GM23338 (cell line): ENCODE data around the gene HMGN5. TPM values are rescaled to one million over a fixed set of nuclear protein-coding genes. Genes with fewer than 3 reads are reported as not detected.

Experiments used
- ATAC-seq: fragments of 200-7000 bp; cut with Tn5 transposase; 3 replicates; pipeline ENCODE4 v1.9.1; 2020
- DNase-seq: peaks from one replicate; pipeline ENCODE4 v3.0.0-alpha.2; 2015; ENCODE audit warnings: low spot score
- H2AFZ ChIP-seq: fragments of 200-600 bp; sonication (generic); 2 replicates; pipeline ENCODE4 v1.8.0; 2016; ENCODE audit warnings: antibody characterized with exemption, mild to moderate bottlenecking, moderate library complexity
- H3F3A ChIP-seq: fragments of 200-600 bp; sonication (generic); replicated peaks from 2 replicates; pipeline ENCODE4 v1.8.0; 2017; ENCODE audit warnings: antibody characterized with exemption, mixed run types, low read depth
- H3K27ac ChIP-seq: fragments of 200-600 bp; sonication (generic); 2 replicates; pipeline ENCODE4 v1.6.1; 2016; ENCODE audit warnings: low read depth
- H3K27me3 ChIP-seq: fragments of 200-600 bp; sonication (generic); 2 replicates; pipeline ENCODE4 v1.8.0; 2016; ENCODE audit warnings: mild to moderate bottlenecking, mixed run types, moderate library complexity; ENCODE audit not compliant: insufficient read depth
- H3K36me3 ChIP-seq: fragments of 200-600 bp; sonication (generic); 2 replicates; pipeline ENCODE4 v1.8.0; 2016; ENCODE audit warnings: mild to moderate bottlenecking; ENCODE audit not compliant: insufficient read depth
- H3K4me1 ChIP-seq: fragments of 200-600 bp; sonication (generic); 2 replicates; pipeline ENCODE4 v1.8.0; 2016; ENCODE audit warnings: mild to moderate bottlenecking, moderate library complexity; ENCODE audit not compliant: insufficient read depth
- H3K4me2 ChIP-seq: fragments of 200-600 bp; sonication (generic); 2 replicates; pipeline ENCODE4 v1.7.1; 2017; ENCODE audit warnings: mixed run types
- H3K4me3 ChIP-seq: fragments of 200-600 bp; sonication (generic); 2 replicates; pipeline ENCODE4 v1.6.1; 2016; ENCODE audit warnings: mixed run types
- H3K79me2 ChIP-seq: fragments of 200-600 bp; sonication (generic); replicated peaks from 2 replicates; pipeline ENCODE4 v1.8.0; 2017; ENCODE audit warnings: mild to moderate bottlenecking; ENCODE audit not compliant: insufficient read depth
- H3K9me2 ChIP-seq: fragments of 200-600 bp; sonication (generic); 2 replicates; pipeline ENCODE4 v1.8.0; 2017; ENCODE audit not compliant: insufficient read depth
- H4K20me1 ChIP-seq: fragments of 200-600 bp; sonication (generic); replicated peaks from 2 replicates; pipeline ENCODE4 v1.8.0; 2017; ENCODE audit warnings: mild to moderate bottlenecking; ENCODE audit not compliant: insufficient read depth
- H3K27ac Mint-ChIP-seq: 2 replicates; pipeline ENCODE4 v1.8.0; 2020; ENCODE audit warnings: inconsistent platforms, mild to moderate bottlenecking, moderate library complexity, mixed read lengths
- H3K27me3 Mint-ChIP-seq: 3 replicates; pipeline ENCODE4 v1.8.0; 2022; ENCODE audit warnings: low read depth, mild to moderate bottlenecking, moderate library complexity, mixed read lengths, inconsistent platforms; ENCODE audit not compliant: insufficient read depth, poor library complexity
- H3K36me3 Mint-ChIP-seq: 3 replicates; pipeline ENCODE4 v1.8.0; 2021; ENCODE audit warnings: low read depth, mild to moderate bottlenecking, inconsistent platforms, moderate library complexity, mixed read lengths
- H3K4me1 Mint-ChIP-seq: 3 replicates; pipeline ENCODE4 v1.8.0; 2020; ENCODE audit warnings: mild to moderate bottlenecking, inconsistent platforms, mixed read lengths
- H3K4me3 Mint-ChIP-seq: 3 replicates; pipeline ENCODE4 v1.8.0; 2021; ENCODE audit warnings: moderate library complexity, mild to moderate bottlenecking, inconsistent platforms, mixed read lengths
- H3K9me3 Mint-ChIP-seq: 3 replicates; pipeline ENCODE4 v1.8.0; 2020; ENCODE audit warnings: moderate library complexity, mild to moderate bottlenecking, inconsistent platforms, mixed read lengths
- JUNB ChIP-seq: IDR thresholded peaks from one replicate; pipeline ENCODE4 v1.6.1; 2016; ENCODE audit warnings: antibody characterized with exemption; ENCODE audit not compliant: unreplicated experiment
- NANOG ChIP-seq: IDR thresholded peaks from 2 replicates; pipeline ENCODE4 v1.6.1; 2016; ENCODE audit warnings: antibody characterized with exemption, borderline replicate concordance
- POLR2AphosphoS5 ChIP-seq: IDR thresholded peaks from 2 replicates; pipeline ENCODE4 v1.6.1; 2016; ENCODE audit warnings: antibody characterized with exemption, low read depth
- long read RNA-seq: library from polyadenylated mRNA; unstranded; transcript quantifications from one replicate; pipeline ENCODE4 v2.0.0, GENCODE V29; 2020; ENCODE audit not compliant: unreplicated experiment
- polyA plus RNA-seq: library from polyadenylated mRNA; unstranded; fragments of >200 nt; fragmentation: Nextera tagmentation; extraction: Ambion mirVana; gene quantifications from 2 replicates; pipeline ENCODE4 v1.2.1, GENCODE V29; 2016
- total RNA-seq: library from RNA; depleted of rRNA; stranded (reverse); fragments of >200 nt; shearing (Covaris generic); gene quantifications from 2 replicates; pipeline ENCODE4 v1.2.3, GENCODE V29; 2014; rRNA removed
- TF ChIP-seq, protein P1 (sequence below): IDR thresholded peaks from 2 replicates; pipeline ENCODE4 v1.6.1; 2016; ENCODE audit warnings: antibody characterized with exemption
- TF ChIP-seq, protein P2 (sequence below), 2 experiments: fragments of 200-600 bp in 1 of 2; sonication (generic) in 1 of 2; conservative IDR thresholded peaks; 2 replicates each; pipeline versions ENCODE4 v1.5.1 to v1.6.1; 2016 to 2017; ENCODE audit warnings: antibody characterized with exemption in 2 of 2, low read depth in 2 of 2, mild to moderate bottlenecking in 2 of 2, moderate library complexity in 1 of 2
- TF ChIP-seq, protein P3 (sequence below): fragments of 250-450 bp; sonication (Bioruptor Pico); IDR thresholded peaks from 2 replicates; pipeline ENCODE4 v1.5.0; 2020; ENCODE audit warnings: mild to moderate bottlenecking, moderate library complexity

The HMGN5 gene, protein sequence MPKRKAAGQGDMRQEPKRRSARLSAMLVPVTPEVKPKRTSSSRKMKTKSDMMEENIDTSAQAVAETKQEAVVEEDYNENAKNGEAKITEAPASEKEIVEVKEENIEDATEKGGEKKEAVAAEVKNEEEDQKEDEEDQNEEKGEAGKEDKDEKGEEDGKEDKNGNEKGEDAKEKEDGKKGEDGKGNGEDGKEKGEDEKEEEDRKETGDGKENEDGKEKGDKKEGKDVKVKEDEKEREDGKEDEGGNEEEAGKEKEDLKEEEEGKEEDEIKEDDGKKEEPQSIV
- total RNA-seq = 1.6 and 5.2 TPM in 2 replicates
- 144 and 155 TPM in 2 replicates for polyA plus RNA-seq
- long read RNA-seq, transcript HMGN5-203 (6 exons, 578 nt) = major isoform, 13 of 23 reads
- long read RNA-seq, partial matches to known transcripts = 5 of 23 reads
- long read RNA-seq, other reads (novel, unspliced or antisense) = 1 of 23 reads

DNA sequence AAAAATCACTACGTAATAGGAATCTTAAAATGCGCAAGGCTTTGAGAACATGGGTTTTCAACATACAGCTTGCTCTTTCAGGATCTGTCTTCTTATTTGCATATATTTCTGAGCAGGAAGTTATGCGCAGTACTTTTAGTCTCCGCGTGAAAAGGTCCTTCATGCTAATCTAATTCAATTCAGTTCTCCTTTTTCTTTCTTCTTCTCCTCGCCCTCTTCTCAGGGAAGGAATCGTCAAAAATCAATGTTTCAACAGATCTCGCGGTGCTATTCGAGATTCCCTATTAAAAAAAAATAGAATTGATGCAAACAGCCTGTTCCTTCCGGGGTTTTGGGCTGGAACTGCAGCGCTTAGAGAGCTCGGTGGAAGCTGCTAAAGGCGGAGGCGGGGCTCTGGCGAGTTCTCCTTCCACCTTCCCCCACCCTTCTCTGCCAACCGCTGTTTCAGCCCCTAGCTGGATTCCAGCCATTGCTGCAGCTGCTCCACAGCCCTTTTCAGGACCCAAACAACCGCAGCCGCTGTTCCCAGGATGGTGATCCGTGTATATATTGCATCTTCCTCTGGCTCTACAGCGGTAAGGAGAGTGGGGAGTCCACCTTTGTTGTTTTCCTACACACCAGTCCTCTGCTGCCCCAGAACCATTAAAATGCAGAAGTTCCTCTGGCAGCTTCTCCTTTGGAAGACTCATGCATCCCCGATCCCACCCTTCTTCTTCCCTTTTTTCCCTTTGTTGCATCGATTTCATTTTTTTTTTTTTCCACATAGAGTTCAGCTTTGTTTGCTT is at the start of gene HMGN5, which contains the start of gene SH3BGRL:
Gene HMGN5 (minus strand): TSS at position 243 of the 785 bp plus-strand sequence. CDS start 80,364 bp downstream, outside the sequence.
Gene SH3BGRL (plus strand): TSS at position 432 of the 785 bp plus-strand sequence. CDS start 99 bp downstream, at position 531.
- Mint-ChIP-seq H3K4me1 (peaks cover 12% of the 10 kb centered on the region; the same call in 2 of the 3 replicates), H3K4me3 (peak within 1 kb of the TSS; percentile 97), H3K36me3 (peaks cover 5% of the 10 kb centered on the region), H3K27me3 (no peaks in the 10 kb centered on the region), H3K27ac (peak within 1 kb of the TSS; percentile 97), H3K9me3 (no peaks in the 10 kb centered on the region)
- no peaks in the 10 kb centered on the region for H4K20me1 ChIP-seq
- H3K79me2 ChIP-seq = peaks cover 40% of the 10 kb centered on the region
- H3K9me2 ChIP-seq = no peaks in the 10 kb centered on the region
- H3F3A ChIP-seq = no peaks in the 10 kb centered on the region
- peak within 1 kb of the TSS; percentile 75 for H3K4me2 ChIP-seq
- H3K27ac ChIP-seq = peak within 1 kb of the TSS; percentile 72
- TF ChIP-seq, protein P1, sequence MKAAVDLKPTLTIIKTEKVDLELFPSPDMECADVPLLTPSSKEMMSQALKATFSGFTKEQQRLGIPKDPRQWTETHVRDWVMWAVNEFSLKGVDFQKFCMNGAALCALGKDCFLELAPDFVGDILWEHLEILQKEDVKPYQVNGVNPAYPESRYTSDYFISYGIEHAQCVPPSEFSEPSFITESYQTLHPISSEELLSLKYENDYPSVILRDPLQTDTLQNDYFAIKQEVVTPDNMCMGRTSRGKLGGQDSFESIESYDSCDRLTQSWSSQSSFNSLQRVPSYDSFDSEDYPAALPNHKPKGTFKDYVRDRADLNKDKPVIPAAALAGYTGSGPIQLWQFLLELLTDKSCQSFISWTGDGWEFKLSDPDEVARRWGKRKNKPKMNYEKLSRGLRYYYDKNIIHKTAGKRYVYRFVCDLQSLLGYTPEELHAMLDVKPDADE = no peak
- TF ChIP-seq, protein P2, sequence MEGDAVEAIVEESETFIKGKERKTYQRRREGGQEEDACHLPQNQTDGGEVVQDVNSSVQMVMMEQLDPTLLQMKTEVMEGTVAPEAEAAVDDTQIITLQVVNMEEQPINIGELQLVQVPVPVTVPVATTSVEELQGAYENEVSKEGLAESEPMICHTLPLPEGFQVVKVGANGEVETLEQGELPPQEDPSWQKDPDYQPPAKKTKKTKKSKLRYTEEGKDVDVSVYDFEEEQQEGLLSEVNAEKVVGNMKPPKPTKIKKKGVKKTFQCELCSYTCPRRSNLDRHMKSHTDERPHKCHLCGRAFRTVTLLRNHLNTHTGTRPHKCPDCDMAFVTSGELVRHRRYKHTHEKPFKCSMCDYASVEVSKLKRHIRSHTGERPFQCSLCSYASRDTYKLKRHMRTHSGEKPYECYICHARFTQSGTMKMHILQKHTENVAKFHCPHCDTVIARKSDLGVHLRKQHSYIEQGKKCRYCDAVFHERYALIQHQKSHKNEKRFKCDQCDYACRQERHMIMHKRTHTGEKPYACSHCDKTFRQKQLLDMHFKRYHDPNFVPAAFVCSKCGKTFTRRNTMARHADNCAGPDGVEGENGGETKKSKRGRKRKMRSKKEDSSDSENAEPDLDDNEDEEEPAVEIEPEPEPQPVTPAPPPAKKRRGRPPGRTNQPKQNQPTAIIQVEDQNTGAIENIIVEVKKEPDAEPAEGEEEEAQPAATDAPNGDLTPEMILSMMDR (conservative IDR thresholded peaks at IDR 0.05; ENCODE audit: low read depth in 2 of 2) = no peak
- TF ChIP-seq POLR2AphosphoS5 = peak; percentile 39; the same call in 1 of the 2 replicates
- TF ChIP-seq JUNB = no peak
- TF ChIP-seq NANOG = no peak
- TF ChIP-seq, protein P3, sequence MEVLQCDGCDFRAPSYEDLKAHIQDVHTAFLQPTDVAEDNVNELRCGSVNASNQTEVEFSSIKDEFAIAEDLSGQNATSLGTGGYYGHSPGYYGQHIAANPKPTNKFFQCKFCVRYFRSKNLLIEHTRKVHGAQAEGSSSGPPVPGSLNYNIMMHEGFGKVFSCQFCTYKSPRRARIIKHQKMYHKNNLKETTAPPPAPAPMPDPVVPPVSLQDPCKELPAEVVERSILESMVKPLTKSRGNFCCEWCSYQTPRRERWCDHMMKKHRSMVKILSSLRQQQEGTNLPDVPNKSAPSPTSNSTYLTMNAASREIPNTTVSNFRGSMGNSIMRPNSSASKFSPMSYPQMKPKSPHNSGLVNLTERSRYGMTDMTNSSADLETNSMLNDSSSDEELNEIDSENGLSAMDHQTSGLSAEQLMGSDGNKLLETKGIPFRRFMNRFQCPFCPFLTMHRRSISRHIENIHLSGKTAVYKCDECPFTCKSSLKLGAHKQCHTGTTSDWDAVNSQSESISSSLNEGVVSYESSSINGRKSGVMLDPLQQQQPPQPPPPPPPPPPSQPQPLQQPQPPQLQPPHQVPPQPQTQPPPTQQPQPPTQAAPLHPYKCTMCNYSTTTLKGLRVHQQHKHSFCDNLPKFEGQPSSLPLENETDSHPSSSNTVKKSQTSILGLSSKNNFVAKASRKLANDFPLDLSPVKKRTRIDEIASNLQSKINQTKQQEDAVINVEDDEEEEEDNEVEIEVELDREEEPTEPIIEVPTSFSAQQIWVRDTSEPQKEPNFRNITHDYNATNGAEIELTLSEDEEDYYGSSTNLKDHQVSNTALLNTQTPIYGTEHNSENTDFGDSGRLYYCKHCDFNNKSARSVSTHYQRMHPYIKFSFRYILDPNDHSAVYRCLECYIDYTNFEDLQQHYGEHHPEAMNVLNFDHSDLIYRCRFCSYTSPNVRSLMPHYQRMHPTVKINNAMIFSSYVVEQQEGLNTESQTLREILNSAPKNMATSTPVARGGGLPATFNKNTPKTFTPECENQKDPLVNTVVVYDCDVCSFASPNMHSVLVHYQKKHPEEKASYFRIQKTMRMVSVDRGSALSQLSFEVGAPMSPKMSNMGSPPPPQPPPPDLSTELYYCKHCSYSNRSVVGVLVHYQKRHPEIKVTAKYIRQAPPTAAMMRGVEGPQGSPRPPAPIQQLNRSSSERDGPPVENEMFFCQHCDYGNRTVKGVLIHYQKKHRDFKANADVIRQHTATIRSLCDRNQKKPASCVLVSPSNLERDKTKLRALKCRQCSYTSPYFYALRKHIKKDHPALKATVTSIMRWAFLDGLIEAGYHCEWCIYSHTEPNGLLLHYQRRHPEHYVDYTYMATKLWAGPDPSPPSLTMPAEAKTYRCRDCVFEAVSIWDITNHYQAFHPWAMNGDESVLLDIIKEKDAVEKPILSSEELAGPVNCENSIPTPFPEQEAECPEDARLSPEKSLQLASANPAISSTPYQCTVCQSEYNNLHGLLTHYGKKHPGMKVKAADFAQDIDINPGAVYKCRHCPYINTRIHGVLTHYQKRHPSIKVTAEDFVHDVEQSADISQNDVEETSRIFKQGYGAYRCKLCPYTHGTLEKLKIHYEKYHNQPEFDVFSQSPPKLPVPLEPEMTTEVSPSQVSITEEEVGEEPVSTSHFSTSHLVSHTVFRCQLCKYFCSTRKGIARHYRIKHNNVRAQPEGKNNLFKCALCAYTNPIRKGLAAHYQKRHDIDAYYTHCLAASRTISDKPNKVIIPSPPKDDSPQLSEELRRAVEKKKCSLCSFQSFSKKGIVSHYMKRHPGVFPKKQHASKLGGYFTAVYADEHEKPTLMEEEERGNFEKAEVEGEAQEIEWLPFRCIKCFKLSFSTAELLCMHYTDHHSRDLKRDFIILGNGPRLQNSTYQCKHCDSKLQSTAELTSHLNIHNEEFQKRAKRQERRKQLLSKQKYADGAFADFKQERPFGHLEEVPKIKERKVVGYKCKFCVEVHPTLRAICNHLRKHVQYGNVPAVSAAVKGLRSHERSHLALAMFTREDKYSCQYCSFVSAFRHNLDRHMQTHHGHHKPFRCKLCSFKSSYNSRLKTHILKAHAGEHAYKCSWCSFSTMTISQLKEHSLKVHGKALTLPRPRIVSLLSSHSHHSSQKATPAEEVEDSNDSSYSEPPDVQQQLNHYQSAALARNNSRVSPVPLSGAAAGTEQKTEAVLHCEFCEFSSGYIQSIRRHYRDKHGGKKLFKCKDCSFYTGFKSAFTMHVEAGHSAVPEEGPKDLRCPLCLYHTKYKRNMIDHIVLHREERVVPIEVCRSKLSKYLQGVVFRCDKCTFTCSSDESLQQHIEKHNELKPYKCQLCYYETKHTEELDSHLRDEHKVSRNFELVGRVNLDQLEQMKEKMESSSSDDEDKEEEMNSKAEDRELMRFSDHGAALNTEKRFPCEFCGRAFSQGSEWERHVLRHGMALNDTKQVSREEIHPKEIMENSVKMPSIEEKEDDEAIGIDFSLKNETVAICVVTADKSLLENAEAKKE = no peak
- H3K4me3 ChIP-seq = peak within 1 kb of the TSS; percentile 61
- H2AFZ ChIP-seq = peak within 1 kb of the TSS; percentile 34; the same call in 1 of the 2 replicates
- H3K27me3 ChIP-seq = no peaks in the 10 kb centered on the region
- H3K4me1 ChIP-seq = peaks cover 10% of the 10 kb centered on the region; the same call in 1 of the 2 replicates
- H3K36me3 ChIP-seq = no peaks in the 10 kb centered on the region
- ATAC-seq = peak; percentile 99
- peak; percentile 81 for DNase-seq
